B cell (primary cell): ENCODE results near the gene SIRPA. TPM values are rescaled to one million over a fixed set of nuclear protein-coding genes. Genes with fewer than 3 reads are reported as not detected.

ENCODE experiments used
- ATAC-seq: fragments of 200-7000 bp; cut with Tn5 transposase; one replicate; pipeline ENCODE4 v1.10.0; 2021; ENCODE audit warnings: low read depth, mild to moderate bottlenecking, moderate number of reproducible peaks, moderate library complexity
- CTCF ChIA-PET: fragments of 350-600 bp; sonication (Branson Sonifier 250); formaldehyde crosslinking; loops from one replicate; lab custom pipeline; 2021; ENCODE audit warnings: antibody characterized with exemption, inconsistent platforms; lab: Charles Lee
- POLR2A ChIA-PET: fragments of 350-600 bp; sonication (Branson Sonifier 250); formaldehyde crosslinking; loops from one replicate; lab custom pipeline; 2021; ENCODE audit warnings: antibody characterized with exemption; lab: Charles Lee
- DNase-seq: peaks from one replicate; pipeline ENCODE4 v3.0.0; 2013
- H2AFZ ChIP-seq: 2 replicates; pipeline ENCODE4 v1.6.1; 2012; ENCODE audit warnings: mild to moderate bottlenecking, low read depth, low read length; ENCODE audit not compliant: insufficient read depth, poor library complexity, severe bottlenecking
- H3K27ac ChIP-seq, 2 donors: 1 replicate in 1 of 2; 2 replicates in 1 of 2; pipeline ENCODE4 v1.5.1; 2012 to 2013; ENCODE audit warnings: low read length in 2 of 2, mild to moderate bottlenecking in 2 of 2, moderate library complexity in 1 of 2
- H3K27me3 ChIP-seq, 4 experiments: fragments of 200-600 bp in 1 of 4; sonication (generic) in 1 of 4; replicated peaks in 1 of 4; 1 replicate in 2 of 4; 2 replicates in 2 of 4; pipeline versions ENCODE4 v1.6.1 to v1.7.0; 2013 to 2016; ENCODE audit warnings: low read length in 3 of 4, mild to moderate bottlenecking in 2 of 4, mixed read lengths in 1 of 4, moderate library complexity in 1 of 4; ENCODE audit not compliant: insufficient read depth in 4 of 4, control insufficient read depth in 3 of 4; ENCODE audit errors: control extremely low read depth in 1 of 4
- H3K36me3 ChIP-seq, 2 experiments: replicated peaks in 1 of 2; 1 replicate in 1 of 2; 2 replicates in 1 of 2; pipeline versions ENCODE4 v1.6.1 to v1.7.1; 2013; ENCODE audit warnings: low read length in 1 of 2; ENCODE audit not compliant: insufficient read depth in 2 of 2, control insufficient read depth in 1 of 2; ENCODE audit errors: control extremely low read depth in 1 of 2, extremely low read depth in 1 of 2
- H3K4me1 ChIP-seq, 2 donors: fragments of 200-600 bp in 1 of 2; sonication (generic) in 1 of 2; 1 replicate in 1 of 2; 2 replicates in 1 of 2; pipeline versions ENCODE4 v1.5.1 to v1.6.1; 2013 to 2017; ENCODE audit warnings: low read length in 2 of 2; ENCODE audit not compliant: control insufficient read depth in 2 of 2, insufficient read depth in 2 of 2
- H3K4me2 ChIP-seq: replicated peaks from 2 replicates; pipeline ENCODE3; 2012; ENCODE audit warnings: mild to moderate bottlenecking, low read depth, low read length; ENCODE audit not compliant: poor library complexity, severe bottlenecking
- H3K4me3 ChIP-seq, 5 experiments: fragments of 200-600 bp in 1 of 5; sonication (generic) in 1 of 5; 1 replicate in 3 of 5; 2 replicates in 2 of 5; pipeline versions ENCODE4 v1.5.1 to v1.7.0; 2011 to 2016; ENCODE audit warnings: low read length in 4 of 5, mild to moderate bottlenecking in 4 of 5, low read depth in 2 of 5, control low read depth in 1 of 5, moderate library complexity in 1 of 5; ENCODE audit not compliant: insufficient read depth in 1 of 5; ENCODE audit errors: control extremely low read depth in 1 of 5, extremely low read depth in 1 of 5
- H3K79me2 ChIP-seq: fragments of 200-600 bp; sonication (generic); one replicate; pipeline ENCODE4 v1.6.0; 2016; ENCODE audit warnings: low read length; ENCODE audit not compliant: control insufficient read depth, insufficient read depth
- H3K9ac ChIP-seq: fragments of 200-600 bp; sonication (generic); 2 replicates; pipeline ENCODE4 v1.6.1; 2017; ENCODE audit warnings: mild to moderate bottlenecking, low read length, moderate library complexity
- H3K9me3 ChIP-seq, 3 donors: one replicate each; pipeline versions ENCODE4 v1.6.1 to v1.7.1; 2013; ENCODE audit warnings: low read length in 2 of 3; ENCODE audit not compliant: control insufficient read depth in 2 of 3, insufficient read depth in 1 of 3; ENCODE audit errors: control extremely low read depth in 1 of 3
- H4K20me1 ChIP-seq: 2 replicates; pipeline ENCODE4 v1.6.0; 2012; ENCODE audit warnings: mild to moderate bottlenecking, low read length; ENCODE audit not compliant: insufficient read depth, control insufficient read depth, poor library complexity, severe bottlenecking
- H3K27ac Mint-ChIP-seq: one replicate; pipeline ENCODE4 v1.8.0; 2021; ENCODE audit warnings: mixed read lengths
- H3K27me3 Mint-ChIP-seq: one replicate; pipeline ENCODE4 v1.8.0; 2021; ENCODE audit warnings: mixed read lengths
- H3K4me1 Mint-ChIP-seq: one replicate; pipeline ENCODE4 v1.8.0; 2021; ENCODE audit warnings: mixed read lengths
- H3K4me3 Mint-ChIP-seq: one replicate; pipeline ENCODE4 v1.8.0; 2021; ENCODE audit warnings: mixed read lengths
- H3K9me3 Mint-ChIP-seq: one replicate; pipeline ENCODE4 v1.8.0; 2022; ENCODE audit warnings: mixed read lengths; ENCODE audit not compliant: insufficient read depth
- EZH2 ChIP-seq: IDR thresholded peaks from 2 replicates; pipeline ENCODE4 v1.6.1; 2012; ENCODE audit warnings: borderline replicate concordance, low read depth, mild to moderate bottlenecking, moderate library complexity, low read length; ENCODE audit not compliant: insufficient read depth, poor library complexity, severe bottlenecking
- WGBS: methylation state at CpG from one replicate; pipeline ENCODE4 v1.1.5; 2013; ENCODE audit warnings: missing lambda C conversion rate; ENCODE audit not compliant: insufficient coverage; 5-methylcytosine and 5-hydroxymethylcytosine counted together
- intact Hi-C: fragments of 100-400 bp; cut with micrococcal nuclease; formaldehyde crosslinking; loops from one replicate; pipeline ENCODE4 v1.10.0; 2022
- polyA plus RNA-seq: library from polyadenylated mRNA; depleted of rRNA; stranded (reverse); fragments of >200 nt; gene quantifications from 2 replicates; pipeline ENCODE4 v1.2.3, GENCODE V29; 2012
- total RNA-seq, 2 donors: library from RNA; stranded (reverse); fragments of 120-200 nt in 1 of 2; gene quantifications; 1 replicate in 1 of 2; 2 replicates in 1 of 2; pipeline versions ENCODE4 v1.2.3 to v1.2.4, GENCODE V29; 2013 to 2022
- TF ChIP-seq, protein P1 (sequence below): fragments of 200-600 bp; IDR thresholded peaks from one replicate; pipeline ENCODE4 v1.8.0; 2022; ENCODE audit warnings: antibody characterized with exemption, mild to moderate bottlenecking

Gene SIRPA
- total and polyA plus RNA-seq, 2 donors (not counting 1 experiment from before 2014, with no cell fraction given), result 0.94 to 10.2 TPM

DNA sequence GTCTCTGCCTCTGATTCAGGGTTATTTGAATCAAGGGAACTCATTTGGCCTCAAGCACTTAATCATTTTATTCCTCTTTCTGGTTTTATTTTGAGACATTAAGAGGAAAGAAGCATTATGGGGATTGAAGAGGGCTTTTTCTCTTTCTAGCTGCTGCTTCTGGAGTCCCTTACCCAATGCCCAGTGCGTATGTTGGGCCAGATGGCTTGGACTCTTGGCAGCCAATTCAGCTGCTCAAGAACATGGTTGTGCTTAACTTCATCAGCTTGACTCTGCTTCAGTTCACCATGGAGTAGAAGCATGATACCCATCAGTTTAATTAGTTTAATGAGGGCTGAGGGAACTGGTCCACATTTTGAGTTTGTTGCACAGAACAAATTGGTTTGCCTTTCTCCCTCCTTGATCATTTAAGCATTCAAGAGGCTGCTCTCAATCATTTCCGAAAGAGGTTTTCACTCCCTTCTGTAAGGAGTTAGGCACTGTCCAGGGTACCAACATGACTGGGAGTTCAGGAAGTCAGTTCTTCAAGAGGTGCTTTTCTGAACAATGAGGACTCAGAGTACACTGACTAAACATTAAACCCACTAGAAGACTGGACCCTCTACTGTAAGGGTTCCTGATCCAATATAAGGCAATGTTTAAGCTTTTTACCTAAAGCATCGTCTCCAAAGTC, 84.0 kb downstream of the SIRPA start:
- Histone ChIP-seq H3K79me2 (no peaks in the 10 kb centered on the region), H3K4me1 (no peaks in the 10 kb centered on the region), H3K36me3 (no peaks in the 10 kb centered on the region), H3K27ac (no peak overlapping the region), H3K9me3 (peaks cover 0 to 4% (median 0%) of the 10 kb centered on the region in 3 donors), H2AFZ (no peak overlapping the region), H3K27me3 (peaks cover 0 to 15% (median 3%) of the 10 kb centered on the region in 4 experiments), H3K4me2 (no peak overlapping the region), H4K20me1 (no peaks in the 10 kb centered on the region), H3K9ac (no peak overlapping the region), H3K4me3 (no peak overlapping the region)
- Mint-ChIP-seq H3K27ac (no peak overlapping the region), H3K9me3 (no peaks in the 10 kb centered on the region), H3K27me3 (peaks cover 56% of the 10 kb centered on the region), H3K4me3 (no peak overlapping the region), H3K4me1 (no peaks in the 10 kb centered on the region)
- intact Hi-C loops, result no loop called here
- DNase-seq (no peak), ATAC-seq (no peak)
- POLR2A ChIA-PET, result no interaction called here
- whole genome bisulfite sequencing, result 14% methylated on average over 1 of the region's 3 CpGs
- no peak for TF ChIP-seq EZH2
- TF ChIP-seq, protein P1, sequence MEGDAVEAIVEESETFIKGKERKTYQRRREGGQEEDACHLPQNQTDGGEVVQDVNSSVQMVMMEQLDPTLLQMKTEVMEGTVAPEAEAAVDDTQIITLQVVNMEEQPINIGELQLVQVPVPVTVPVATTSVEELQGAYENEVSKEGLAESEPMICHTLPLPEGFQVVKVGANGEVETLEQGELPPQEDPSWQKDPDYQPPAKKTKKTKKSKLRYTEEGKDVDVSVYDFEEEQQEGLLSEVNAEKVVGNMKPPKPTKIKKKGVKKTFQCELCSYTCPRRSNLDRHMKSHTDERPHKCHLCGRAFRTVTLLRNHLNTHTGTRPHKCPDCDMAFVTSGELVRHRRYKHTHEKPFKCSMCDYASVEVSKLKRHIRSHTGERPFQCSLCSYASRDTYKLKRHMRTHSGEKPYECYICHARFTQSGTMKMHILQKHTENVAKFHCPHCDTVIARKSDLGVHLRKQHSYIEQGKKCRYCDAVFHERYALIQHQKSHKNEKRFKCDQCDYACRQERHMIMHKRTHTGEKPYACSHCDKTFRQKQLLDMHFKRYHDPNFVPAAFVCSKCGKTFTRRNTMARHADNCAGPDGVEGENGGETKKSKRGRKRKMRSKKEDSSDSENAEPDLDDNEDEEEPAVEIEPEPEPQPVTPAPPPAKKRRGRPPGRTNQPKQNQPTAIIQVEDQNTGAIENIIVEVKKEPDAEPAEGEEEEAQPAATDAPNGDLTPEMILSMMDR, result no peak
- CTCF ChIA-PET, result no interaction called here

DNA sequence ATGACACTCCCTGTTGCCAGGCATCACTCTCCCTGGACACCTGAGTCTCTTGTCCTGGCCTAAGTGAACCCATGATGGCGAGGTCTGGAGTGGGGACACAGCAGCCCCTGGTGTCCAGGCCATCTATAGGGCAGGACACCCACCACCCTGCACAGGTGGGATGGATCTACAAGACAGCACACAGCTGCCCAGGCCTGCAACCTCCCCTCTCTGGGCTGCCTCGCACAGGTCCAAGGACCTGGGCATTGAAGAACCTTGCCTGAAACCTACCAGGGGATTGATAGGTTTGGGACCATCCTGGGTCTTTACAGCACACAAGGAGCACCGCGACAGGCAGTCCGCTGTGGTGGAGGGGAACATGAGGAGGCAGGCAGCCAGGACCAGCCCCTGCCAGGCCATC, 87.5 kb downstream of the SIRPA start:
- H3K27me3 ChIP-seq, result peaks cover 0 to 22% (median 3%) of the 10 kb centered on the region in 4 experiments
- H3K4me3 ChIP-seq, result no peak overlapping the region
- no peak overlapping the region for H3K4me3 Mint-ChIP-seq
- H3K27ac ChIP-seq, result no peak overlapping the region
- TF ChIP-seq EZH2, result no peak
- TF ChIP-seq, protein P1, result no peak
- intact Hi-C loops, result no loop called here
- H3K9me3 ChIP-seq, result peaks cover 0 to 2% (median 0%) of the 10 kb centered on the region in 3 donors
- DNase-seq, result no peak
- no peak overlapping the region for H3K9ac ChIP-seq
- H3K9me3 Mint-ChIP-seq, result no peaks in the 10 kb centered on the region
- no peaks in the 10 kb centered on the region for H3K4me1 Mint-ChIP-seq
- 88% methylated on average over 5 of the region's 5 CpGs for WGBS
- ATAC-seq, result no peak
- H3K4me1 ChIP-seq, result no peaks in the 10 kb centered on the region
- CTCF ChIA-PET, result interaction anchor here (1.0 kb wide), 1 partner anchor 16 kb away, joined by 3 read pairs; no protein-coding TSS in a partner anchor
- H3K27me3 Mint-ChIP-seq, result peaks cover 55% of the 10 kb centered on the region
- POLR2A ChIA-PET, result no interaction called here
- no peak overlapping the region for H3K4me2 ChIP-seq
- H3K36me3 ChIP-seq, result no peaks in the 10 kb centered on the region
- no peak overlapping the region for H2AFZ ChIP-seq
- H4K20me1 ChIP-seq, result no peaks in the 10 kb centered on the region
- no peaks in the 10 kb centered on the region for H3K79me2 ChIP-seq
- H3K27ac Mint-ChIP-seq, result no peak overlapping the region
